Ascending aorta (tissue), 2 donors: Measurements from ENCODE around the gene FBLN1. TPM values are rescaled to one million over a fixed set of nuclear protein-coding genes. Genes with fewer than 3 reads are reported as not detected.

Experiments used
- DNase-seq, 2 donors: peaks; one replicate each; pipeline ENCODE4 v3.0.0-alpha.2; 2019; ENCODE audit warnings: low spot score in 2 of 2
- H3K27ac ChIP-seq, 2 donors: fragments of 200-600 bp; sonication (generic); one replicate each; pipeline ENCODE4 v1.5.1; 2016 to 2017; ENCODE audit warnings: mild to moderate bottlenecking in 1 of 2
- H3K27me3 ChIP-seq: fragments of 200-600 bp; sonication (generic); one replicate; pipeline ENCODE4 v1.5.1; 2017
- H3K36me3 ChIP-seq, 2 donors: fragments of 200-600 bp; sonication (generic); one replicate each; pipeline ENCODE4 v1.5.1; 2016
- H3K4me1 ChIP-seq, 2 donors: fragments of 200-600 bp; sonication (generic); one replicate each; pipeline ENCODE4 v1.5.1; 2016 to 2017; ENCODE audit warnings: mild to moderate bottlenecking in 1 of 2
- H3K4me3 ChIP-seq, 2 donors: fragments of 200-600 bp; sonication (generic); one replicate each; pipeline ENCODE4 v1.5.1; 2016 to 2017; ENCODE audit warnings: mild to moderate bottlenecking in 1 of 2
- H3K9me3 ChIP-seq, 2 donors: fragments of 200-600 bp; sonication (generic); one replicate each; pipeline ENCODE4 v1.5.1; 2016
- CTCF ChIP-seq, 3 experiments: fragments of 200-600 bp in 2 of 3; fragments of 450-650 bp in 1 of 3; sonication (generic) in 2 of 3; IDR thresholded peaks; one replicate each; pipeline ENCODE4 v1.5.1; 2016 to 2019; ENCODE audit warnings: antibody characterized with exemption in 3 of 3, mild to moderate bottlenecking in 1 of 3, moderate library complexity in 1 of 3
- intact Hi-C: fragments of 100-400 bp; cut with DNase I; formaldehyde crosslinking; loops from one replicate; pipeline ENCODE4 v1.15.1; 2023
- total RNA-seq: library from RNA; depleted of rRNA; stranded (reverse); fragments of >200 nt; gene quantifications from one replicate; pipeline ENCODE4 v1.1.0, GENCODE V29; 2016

Gene FBLN1
- total RNA-seq, 1 donor from 2014 or later, result 580 TPM

- TF ChIP-seq CTCF (IDR thresholded peaks at IDR 0.05), result no peak
- H3K27me3 ChIP-seq, result no peaks in the 10 kb centered on the region
- no peak overlapping the region for H3K4me3 ChIP-seq
- H3K9me3 ChIP-seq, result no peaks in the 10 kb centered on the region
- no peak for DNase-seq
- H3K36me3 ChIP-seq, result no peaks in the 10 kb centered on the region
- intact Hi-C loops, result loop anchor here (2.0 kb wide), 1 partner anchor 21 kb away; no protein-coding TSS in a partner anchor
- H3K27ac ChIP-seq, result peak overlapping the region in 1 of 2 donors; percentile 59
- peaks cover 3 to 16% of the 10 kb centered on the region in 2 donors for H3K4me1 ChIP-seq
Measured at GRCh38 chr22:45483918-45484499, 18.7 kb upstream of the FBLN1 start.

DNA sequence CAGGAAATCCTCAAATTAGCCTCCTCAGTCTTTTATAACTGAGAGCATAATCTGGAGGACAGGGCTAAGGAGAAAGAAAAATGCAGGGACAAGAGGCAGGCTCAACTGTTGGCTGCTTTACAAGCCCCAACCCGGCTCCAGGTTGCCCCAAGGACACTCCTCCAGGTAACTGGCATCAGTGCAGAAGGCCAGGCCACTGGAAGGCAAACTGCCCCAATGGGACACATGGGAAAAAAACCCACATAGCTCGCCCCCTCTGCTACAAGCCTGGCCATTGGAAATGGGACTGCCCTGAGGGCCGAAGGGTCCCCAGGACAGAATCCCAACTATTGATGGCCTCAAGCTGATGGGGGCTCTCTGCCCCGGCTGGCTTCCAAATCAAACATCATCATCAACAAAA, 17.9 kb upstream of the FBLN1 start:
- TF ChIP-seq CTCF (IDR thresholded peaks at IDR 0.05), result no peak
- Histone ChIP-seq H3K27ac (peak overlapping the region; percentile 57 to 59), H3K27me3 (no peaks in the 10 kb centered on the region), H3K36me3 (no peaks in the 10 kb centered on the region), H3K4me1 (peaks cover 3 to 16% of the 10 kb centered on the region in 2 donors), H3K4me3 (no peak overlapping the region), H3K9me3 (no peaks in the 10 kb centered on the region)
- DNase-seq, result no peak
- intact Hi-C loops, result loop anchor here (2.0 kb wide), 1 partner anchor 20 kb away; no protein-coding TSS in a partner anchor

- TF ChIP-seq CTCF (IDR thresholded peaks at IDR 0.05), result no peak
- Histone ChIP-seq H3K27me3 (no peaks in the 10 kb centered on the region), H3K9me3 (no peaks in the 10 kb centered on the region), H3K36me3 (no peaks in the 10 kb centered on the region), H3K4me3 (no peak overlapping the region), H3K4me1 (peaks cover 3 to 16% of the 10 kb centered on the region in 2 donors), H3K27ac (peak overlapping the region; percentile 59 to 62)
- intact Hi-C loops, result loop anchor here (2.0 kb wide), 1 partner anchor 20 kb away; no protein-coding TSS in a partner anchor
- no peak for DNase-seq
Measured at GRCh38 chr22:45485261-45485660, 17.4 kb upstream of the FBLN1 start.

DNA sequence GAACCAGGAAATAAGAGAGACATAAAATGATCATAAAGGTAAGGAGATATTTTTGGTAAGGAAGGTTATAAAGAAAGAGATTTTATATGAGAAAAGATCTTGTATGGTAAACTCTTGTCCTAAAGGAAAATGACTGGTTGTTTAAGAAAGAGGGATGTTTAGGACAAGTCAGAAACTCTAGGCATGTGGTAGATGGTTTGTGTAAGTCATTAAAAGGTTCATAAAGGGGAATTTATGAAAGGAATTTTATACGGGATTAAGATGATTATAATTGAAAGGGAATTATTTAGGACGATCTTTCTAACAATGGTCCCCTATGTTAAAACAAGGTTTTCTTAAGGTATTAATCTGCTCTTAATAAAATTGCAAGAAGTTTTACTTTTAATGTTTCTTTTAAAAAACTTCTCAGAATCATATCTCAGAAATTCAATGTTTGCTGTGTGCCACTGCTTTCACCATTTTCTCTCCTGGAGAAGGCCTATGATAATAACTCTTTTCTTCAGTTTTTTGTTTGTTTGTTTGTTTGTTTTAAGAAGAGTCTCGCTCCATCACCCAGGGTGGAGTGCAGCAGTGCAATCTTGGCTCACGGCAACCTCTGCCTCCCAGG, 13.8 kb upstream of the FBLN1 start:
- Histone ChIP-seq H3K27ac (no peak overlapping the region), H3K27me3 (no peaks in the 10 kb centered on the region), H3K4me3 (no peak overlapping the region), H3K9me3 (no peaks in the 10 kb centered on the region), H3K36me3 (no peaks in the 10 kb centered on the region), H3K4me1 (peaks cover 3 to 16% of the 10 kb centered on the region in 2 donors)
- intact Hi-C loops, result no loop called here
- TF ChIP-seq CTCF (IDR thresholded peaks at IDR 0.05), result no peak
- no peak for DNase-seq

GRCh38 chr22:45490836-45491235, 11.8 kb upstream of the FBLN1 start:
- Histone ChIP-seq H3K27me3 (no peaks in the 10 kb centered on the region), H3K27ac (no peak overlapping the region), H3K36me3 (no peaks in the 10 kb centered on the region), H3K4me1 (peaks cover 0 to 3% of the 10 kb centered on the region in 2 donors), H3K4me3 (no peak overlapping the region), H3K9me3 (no peaks in the 10 kb centered on the region)
- intact Hi-C loops, result no loop called here
- TF ChIP-seq CTCF (IDR thresholded peaks at IDR 0.05), result no peak
- DNase-seq, result no peak
